Measurements from ENCODE around the gene ACO2.
"Not testable (repeated sequence)": the region's sequence is repeated elsewhere in the genome, so short reads cannot be mapped to it uniquely, and the experiment has no call there.

Gene ACO2

GRCh38 chr22:41468381-41469217, at the start of gene ACO2, which contains the start of gene PHF5A:
Gene ACO2, plus strand, starts transcription at chr22:41469117. Its CDS starts 30 bp downstream, at chr22:41469147.
Gene PHF5A, minus strand, starts transcription at chr22:41468692. Its CDS starts 39 bp downstream, at chr22:41468653.
- DNase-seq (ENCODE audit: low spot score): peak; percentile 99

DNA sequence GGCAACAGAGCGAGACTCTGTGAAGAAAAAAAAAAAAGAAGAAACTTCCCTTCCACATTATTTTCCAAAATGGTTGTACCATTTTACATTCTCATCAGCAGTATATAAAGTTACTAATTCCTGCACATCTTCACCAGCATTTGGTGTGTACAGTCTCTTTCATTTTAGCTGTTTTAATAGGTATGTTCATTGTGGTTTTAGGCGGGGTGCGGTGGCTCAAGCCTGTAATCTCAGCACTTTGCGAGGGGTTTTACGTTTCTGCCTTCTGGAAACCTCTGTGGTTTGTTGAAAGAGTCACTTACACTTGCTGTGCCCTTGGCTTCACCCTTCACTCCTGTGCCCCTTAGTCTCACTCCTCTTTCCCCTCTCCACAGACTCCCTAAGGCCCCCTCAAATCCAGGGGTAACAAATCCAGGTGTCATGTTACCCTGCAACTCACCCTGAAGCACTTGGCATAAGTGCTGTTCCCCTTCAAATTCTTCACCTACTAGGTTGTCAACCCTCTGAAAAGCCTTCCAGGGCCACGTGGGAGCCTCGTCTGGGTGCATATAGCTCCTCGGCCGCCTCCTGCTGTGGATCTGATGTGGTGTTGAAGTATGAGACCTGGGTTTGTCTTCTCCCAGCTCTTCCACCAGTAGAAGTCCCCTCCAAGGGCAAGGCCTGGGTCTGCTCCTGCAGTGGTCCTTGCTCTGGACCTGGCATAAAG, 43.1 kb upstream of the ACO2 start:
- no peak for DNase-seq (ENCODE audit: low spot score)

- DNase-seq (ENCODE audit: low spot score): peak; percentile 64
These were observed 39.5 kb upstream of the ACO2 start for GRCh38 chr22:41429232-41429950.

- DNase-seq (ENCODE audit: low spot score): no peak
These were observed 39.0 kb upstream of the ACO2 start for GRCh38 chr22:41429951-41430332.

GRCh38 chr22:41431656-41432055, 37.3 kb upstream of the ACO2 start:
- DNase-seq (ENCODE audit: low spot score): no peak

DNA sequence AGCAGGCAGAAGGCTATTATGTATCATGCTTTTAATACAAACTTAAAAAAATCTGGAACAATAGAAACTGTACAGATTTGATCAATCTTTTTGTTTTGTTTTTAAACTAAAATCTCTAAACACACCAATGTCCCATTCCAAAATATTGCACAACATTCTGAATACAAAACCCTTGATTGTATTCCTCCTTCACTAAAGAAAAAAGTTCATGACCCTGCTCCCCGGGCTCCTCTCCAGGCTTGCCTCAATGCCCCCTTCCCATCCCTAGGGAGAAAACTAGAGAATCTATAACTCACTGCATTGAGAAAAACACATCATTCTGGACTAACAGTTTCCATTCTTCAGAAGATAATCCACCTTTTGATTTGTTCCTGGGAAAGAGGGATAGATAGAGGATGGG, 35.4 kb upstream of the ACO2 start:
- not testable (repeated sequence) for DNase-seq (ENCODE audit: low spot score)

- DNase-seq (ENCODE audit: low spot score): not testable (repeated sequence)
These were observed 34.4 kb upstream of the ACO2 start for GRCh38 chr22:41434361-41435003.

GRCh38 chr22:41435560-41435959, 33.4 kb upstream of the ACO2 start:
- DNase-seq (ENCODE audit: low spot score): no peak

GRCh38 chr22:41436322-41437113, 32.4 kb upstream of the ACO2 start:
- no peak for DNase-seq (ENCODE audit: low spot score)

- no peak for DNase-seq (ENCODE audit: low spot score)
These were observed 31.7 kb upstream of the ACO2 start for GRCh38 chr22:41437198-41437597.

DNA sequence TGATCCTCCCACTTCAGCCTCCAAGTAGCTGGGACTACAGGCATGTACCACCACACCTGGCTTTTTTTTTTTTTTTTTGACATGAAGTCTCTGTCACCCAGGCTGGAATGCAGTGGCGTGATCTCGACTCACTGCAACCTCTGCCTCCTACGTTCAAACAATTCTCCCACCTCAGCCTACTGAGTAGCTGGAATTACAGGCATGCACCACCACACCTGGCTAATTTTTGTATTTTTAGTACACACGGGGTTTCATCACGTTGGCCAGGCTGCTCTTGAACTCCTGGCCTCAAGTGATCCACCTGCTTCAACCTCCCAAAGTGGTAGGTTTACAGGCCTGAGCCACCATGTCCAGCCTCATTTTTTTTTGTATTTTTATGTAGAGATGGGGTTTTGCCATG, 28.4 kb upstream of the ACO2 start:
- not testable (repeated sequence) for DNase-seq (ENCODE audit: low spot score)

DNA sequence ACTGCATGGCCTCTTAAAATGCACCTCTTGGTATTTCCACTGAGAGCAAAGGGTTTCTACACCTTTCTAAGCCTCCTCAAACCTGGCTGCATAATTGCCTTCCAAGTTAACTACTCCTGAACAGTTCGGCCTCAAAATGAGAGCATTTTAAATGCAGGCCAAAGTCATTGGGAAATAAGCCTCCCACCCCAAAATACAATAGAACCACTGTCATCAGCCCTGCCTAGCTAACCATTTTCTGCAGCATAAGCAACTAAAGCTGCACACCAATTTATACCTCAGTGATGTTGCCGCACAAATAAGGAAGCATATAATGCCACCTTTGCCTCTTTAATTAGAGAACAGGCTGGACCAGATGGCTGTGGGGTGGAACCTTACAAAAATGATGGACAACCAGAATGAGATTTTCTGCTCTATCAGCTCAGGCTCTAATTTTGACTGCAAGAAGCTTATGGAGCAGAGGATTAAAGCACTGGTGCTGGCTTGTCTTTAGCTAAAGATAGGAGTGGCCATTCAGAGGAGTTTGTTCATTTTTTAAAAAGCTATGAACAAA, 26.6 kb upstream of the ACO2 start:
- peak; percentile 42 for DNase-seq (ENCODE audit: low spot score)

- peak; percentile 95 for DNase-seq (ENCODE audit: low spot score)
These were observed 24.4 kb upstream of the ACO2 start for GRCh38 chr22:41444360-41445128.

GRCh38 chr22:41445129-41446056, 23.5 kb upstream of the ACO2 start:
- peak; percentile 41 for DNase-seq (ENCODE audit: low spot score)

- peak; percentile 23 for DNase-seq (ENCODE audit: low spot score)
These were observed 22.8 kb upstream of the ACO2 start for GRCh38 chr22:41446057-41446501.

- peak; percentile 97 for DNase-seq (ENCODE audit: low spot score)
These were observed 22.1 kb upstream of the ACO2 start, which contains the start of gene TOB2 for GRCh38 chr22:41446639-41447434. Gene TOB2, minus strand, starts transcription at chr22:41446801. Its CDS starts 9,456 bp downstream, at chr22:41437345.

GRCh38 chr22:41447435-41448188, 21.3 kb upstream of the ACO2 start:
- DNase-seq (ENCODE audit: low spot score): peak; percentile 78
